Stimulated activated CD4-positive, alpha-beta T cell treated with anti-CD3 and anti-CD28 coated beads, Interleukin-1b, Interleukin-23, amount 100 ng/mL, for 4 hours (primary cell): ENCODE data around the gene PPP1R8.

Experiments
- DNase-seq, 2 donors: peaks; one replicate each; pipeline ENCODE4 v3.0.0-alpha.2; 2020; ENCODE audit warnings: low read depth in 2 of 2

PPP1R8 gene

DNA sequence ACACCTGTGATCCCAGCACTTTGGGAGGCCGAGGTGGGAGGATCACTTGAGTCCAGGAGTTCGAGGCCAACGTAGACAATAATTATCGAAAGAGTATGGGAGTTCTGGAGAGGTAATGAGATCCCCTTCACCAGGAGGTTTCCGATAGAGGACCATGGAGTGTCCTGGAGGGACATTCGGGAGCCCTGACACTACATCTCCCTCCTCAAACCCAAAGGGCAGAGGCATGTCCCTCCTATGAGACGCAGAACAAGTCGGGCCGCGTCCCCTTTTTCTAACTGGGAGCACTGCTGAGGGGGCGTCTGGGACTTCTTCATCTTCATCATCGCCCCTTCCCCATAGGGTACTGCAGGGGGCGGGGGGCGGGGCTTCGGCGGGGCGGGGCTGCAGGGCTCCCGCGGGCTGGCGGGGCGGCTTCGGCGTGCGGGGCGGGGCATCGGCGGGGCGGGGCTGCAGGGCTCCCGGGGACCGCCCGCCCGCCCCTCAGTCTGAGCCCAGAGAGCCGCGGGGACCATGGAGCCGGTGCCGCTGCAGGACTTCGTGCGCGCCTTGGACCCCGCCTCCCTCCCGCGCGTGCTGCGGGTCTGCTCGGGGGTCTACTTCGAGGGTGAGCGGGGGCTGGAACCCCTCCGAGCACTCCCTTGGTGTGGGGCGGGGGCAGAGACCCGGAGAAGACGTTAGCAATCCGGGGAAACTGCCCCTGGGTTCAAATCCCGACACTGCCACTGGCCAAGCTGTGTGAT is 41.6 kb downstream of the PPP1R8 start, which contains the start of gene THEMIS2:
TSS of gene THEMIS2 (plus strand) at position 486 of the 743 bp plus-strand sequence. CDS start at position 514, 28 bp downstream.
- DNase-seq: peak; percentile 70 to 82

DNA sequence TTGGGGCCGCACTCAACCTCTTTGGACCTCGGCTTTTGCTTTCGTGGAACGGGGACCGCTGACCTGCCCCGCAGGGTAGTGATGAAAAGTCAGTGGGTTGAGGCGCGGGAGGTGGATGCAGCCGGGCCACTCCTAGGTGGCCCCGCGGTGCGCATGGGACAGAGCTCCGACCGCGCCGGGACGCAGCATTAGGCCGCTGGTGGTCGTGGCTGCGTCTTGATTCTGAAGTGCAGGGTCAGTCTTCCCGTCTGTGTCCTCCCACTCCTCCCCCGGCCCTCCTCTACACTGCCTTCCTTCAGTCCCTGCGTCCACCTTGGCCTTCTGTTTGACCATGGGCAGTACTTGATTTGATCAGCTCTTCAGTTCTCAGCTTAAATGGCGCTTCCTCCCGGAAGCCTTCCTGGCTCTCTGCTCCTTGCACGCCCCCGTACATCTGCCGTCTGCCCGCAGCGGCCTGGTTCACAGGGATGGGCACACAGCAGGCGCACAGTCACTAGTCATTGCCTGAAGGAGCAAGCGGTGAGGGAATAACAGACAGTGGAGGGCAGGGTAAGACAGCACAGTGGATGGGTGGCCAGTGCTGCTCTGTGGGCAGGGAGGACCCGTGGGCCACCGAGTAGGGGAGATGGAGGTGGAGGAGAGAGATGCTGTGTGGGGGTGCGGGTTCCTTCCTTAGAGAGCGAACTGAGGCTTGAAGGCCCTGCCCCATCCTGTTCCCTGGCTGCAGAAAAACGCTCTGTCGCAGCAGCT is 42.4 kb downstream of the PPP1R8 start:
- no peak for DNase-seq

DNA sequence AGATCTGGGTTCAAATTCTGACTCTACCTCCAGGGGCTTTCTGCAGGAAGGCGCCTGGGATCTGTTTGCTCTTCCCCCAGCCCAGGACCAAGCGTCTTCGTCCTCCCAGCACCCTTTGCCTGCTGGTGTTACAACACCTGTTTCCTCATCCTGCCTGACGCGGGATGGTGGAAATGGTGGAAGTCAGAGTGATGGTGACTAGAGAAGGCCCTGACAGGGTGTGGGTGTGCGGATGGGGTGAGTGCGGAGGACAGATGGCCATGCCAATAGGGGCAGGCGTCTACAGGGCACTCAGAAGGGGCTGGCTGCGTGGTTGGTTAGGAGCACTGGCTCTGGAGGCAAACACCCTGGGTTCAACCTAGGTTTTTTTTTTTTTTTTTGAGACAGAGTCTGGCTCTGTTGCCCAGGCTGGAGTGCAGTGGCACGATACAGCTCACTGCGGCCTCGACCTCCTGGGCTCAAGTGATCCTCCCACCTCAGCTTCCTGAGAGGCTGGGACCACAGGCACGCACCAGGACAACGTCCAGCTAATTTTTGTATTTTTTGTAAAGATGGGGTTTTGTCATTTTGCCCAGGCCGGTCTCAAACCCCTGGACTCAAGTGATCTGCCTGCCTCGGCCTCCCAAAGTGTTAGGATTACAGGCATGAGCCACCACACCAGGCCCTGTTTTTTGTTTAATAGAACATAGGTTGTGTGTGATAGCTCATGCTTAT is 43.2 kb downstream of the PPP1R8 start:
- DNase-seq: no peak

- DNase-seq: no peak
Observed at GRCh38 chr1:27876341-27877114, 45.9 kb downstream of the PPP1R8 start.

GRCh38 chr1:27877115-27877416 is 46.5 kb downstream of the PPP1R8 start:
- no peak for DNase-seq

- DNase-seq: no peak
Observed at GRCh38 chr1:27878039-27878438, 47.5 kb downstream of the PPP1R8 start.

- DNase-seq: no peak
Observed at GRCh38 chr1:27878787-27879335, 48.3 kb downstream of the PPP1R8 start.

DNA sequence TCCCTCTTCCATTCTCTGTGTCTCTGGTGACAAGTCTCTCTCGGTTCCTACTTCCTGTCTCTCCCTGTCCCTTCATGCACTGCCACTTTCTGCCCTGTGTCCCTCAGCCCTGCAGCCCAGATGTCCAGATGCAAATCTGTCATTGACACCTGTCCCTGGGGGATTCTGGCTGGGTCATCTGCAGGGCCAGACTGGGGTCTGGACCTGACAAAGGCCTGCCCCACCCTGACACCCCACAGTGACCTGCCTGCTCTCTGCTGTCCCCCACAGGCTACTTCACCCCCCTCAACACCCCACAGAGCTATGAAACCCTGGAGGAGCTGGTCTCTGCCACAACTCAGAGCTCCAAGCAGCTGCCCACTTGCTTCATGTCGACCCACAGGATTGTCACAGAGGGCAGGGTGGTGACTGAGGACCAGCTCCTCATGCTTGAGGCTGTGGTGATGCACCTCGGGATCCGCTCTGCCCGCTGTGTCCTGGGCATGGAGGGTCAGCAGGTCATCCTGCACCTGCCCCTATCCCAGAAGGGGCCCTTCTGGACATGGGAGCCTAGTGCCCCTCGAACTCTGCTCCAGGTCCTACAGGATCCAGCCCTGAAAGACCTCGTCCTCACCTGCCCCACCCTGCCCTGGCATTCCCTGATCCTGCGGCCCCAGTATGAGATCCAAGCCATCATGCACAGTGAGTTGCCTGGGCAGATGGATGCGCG is 48.9 kb downstream of the PPP1R8 start:
- DNase-seq: no peak

- DNase-seq: no peak
Observed at GRCh38 chr1:27882543-27882903, 51.9 kb downstream of the PPP1R8 start.

- DNase-seq: no peak
Observed at GRCh38 chr1:27883536-27883935, 53.0 kb downstream of the PPP1R8 start.

DNA sequence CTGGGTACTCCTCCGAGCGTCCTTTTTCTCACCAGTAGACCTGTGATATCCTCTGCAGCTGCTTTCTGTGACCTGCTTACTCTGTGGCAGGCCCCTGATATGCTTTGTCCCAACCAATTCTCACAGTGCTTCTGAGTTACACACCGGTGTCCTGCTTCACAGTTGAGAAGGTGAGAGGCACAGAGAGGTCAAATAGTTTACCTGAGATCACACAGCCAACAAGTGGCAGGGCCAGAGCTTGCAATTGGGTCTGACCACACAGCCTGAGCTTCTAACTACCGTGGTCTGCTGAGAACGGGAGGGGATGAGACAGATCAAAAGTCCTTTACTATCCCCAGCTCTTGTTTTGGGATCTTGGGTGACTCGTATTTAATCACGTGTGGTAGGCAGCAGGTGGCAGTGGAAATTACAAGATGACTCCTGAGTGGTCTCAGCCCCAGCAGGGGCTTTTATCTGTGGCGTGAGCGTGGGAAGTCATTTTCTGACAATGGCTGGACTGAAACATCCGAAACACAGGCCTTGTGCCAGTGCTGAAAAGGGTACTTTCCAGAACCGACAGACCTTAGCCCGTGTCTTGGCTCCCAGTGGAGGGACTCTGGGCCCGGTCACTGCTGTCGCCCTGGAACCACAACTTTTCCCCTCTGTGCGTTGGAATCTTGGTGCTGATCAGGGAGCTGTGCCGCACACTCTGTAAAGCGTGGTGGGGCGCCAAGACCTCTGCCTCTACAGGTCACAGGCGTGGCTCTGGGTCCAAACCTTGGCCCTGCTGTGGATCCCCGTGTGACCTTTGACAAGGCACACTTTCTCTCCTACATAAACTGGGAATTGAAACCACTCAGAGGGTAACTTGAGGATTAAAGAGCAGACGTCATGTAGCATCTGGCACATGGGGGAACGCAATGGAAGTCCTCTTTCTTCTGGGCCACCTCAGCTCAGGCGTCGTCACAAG is 53.7 kb downstream of the PPP1R8 start:
- no peak for DNase-seq

- no peak for DNase-seq
Observed at GRCh38 chr1:27885114-27885528, 54.5 kb downstream of the PPP1R8 start.

DNA sequence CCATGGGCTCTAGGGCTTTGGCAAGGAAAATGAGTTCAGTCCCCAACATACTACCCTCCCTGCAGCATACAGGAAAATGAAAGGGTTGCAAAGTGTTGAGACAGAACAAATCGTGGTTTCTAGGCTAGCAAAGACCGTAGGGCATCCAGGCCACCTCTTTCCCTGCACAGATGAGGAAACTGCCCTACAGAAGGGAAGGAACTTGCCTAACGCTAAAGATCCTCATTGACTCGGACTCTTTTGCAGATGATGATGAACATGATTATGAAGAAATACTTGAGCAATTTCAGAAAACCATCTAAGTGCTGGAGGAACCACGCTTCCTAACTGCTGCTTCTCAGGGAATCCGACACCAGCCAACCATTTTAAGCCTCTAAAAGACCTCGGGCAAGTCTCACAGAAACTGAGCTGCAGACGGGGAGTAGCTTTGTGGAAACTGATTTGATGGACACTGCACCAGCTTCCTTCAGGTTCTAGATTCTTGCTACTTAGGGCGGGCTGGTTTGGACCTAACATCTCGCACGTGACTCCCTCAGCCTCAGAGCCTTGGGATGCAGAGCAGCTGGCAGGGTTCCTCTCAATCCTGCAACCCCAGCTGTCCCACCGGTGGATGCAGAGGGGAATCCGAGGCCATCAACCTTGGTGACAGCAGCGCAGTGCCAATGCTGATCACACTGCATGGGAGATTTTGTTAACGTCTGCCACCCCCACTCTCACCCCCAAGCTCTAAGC is 55.2 kb downstream of the PPP1R8 start:
- DNase-seq: no peak

DNA sequence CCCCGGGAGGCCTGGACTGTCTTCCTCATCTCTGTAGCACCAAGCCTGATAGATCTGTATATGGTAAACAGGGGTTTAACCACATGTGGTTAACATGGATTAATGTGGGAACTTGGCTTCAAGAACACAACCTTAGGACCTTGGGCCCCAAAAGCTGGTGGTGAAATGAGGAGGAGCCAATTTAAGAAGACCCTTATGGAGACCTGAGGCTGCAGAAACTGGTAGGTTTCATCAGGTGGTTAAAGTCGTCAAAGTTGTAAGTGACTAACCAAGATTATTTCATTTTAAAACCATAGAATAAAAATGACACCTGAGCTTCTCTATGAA is 55.7 kb downstream of the PPP1R8 start:
- no peak for DNase-seq

GRCh38 chr1:27886744-27887143 is 56.2 kb downstream of the PPP1R8 start:
- no peak for DNase-seq

DNA sequence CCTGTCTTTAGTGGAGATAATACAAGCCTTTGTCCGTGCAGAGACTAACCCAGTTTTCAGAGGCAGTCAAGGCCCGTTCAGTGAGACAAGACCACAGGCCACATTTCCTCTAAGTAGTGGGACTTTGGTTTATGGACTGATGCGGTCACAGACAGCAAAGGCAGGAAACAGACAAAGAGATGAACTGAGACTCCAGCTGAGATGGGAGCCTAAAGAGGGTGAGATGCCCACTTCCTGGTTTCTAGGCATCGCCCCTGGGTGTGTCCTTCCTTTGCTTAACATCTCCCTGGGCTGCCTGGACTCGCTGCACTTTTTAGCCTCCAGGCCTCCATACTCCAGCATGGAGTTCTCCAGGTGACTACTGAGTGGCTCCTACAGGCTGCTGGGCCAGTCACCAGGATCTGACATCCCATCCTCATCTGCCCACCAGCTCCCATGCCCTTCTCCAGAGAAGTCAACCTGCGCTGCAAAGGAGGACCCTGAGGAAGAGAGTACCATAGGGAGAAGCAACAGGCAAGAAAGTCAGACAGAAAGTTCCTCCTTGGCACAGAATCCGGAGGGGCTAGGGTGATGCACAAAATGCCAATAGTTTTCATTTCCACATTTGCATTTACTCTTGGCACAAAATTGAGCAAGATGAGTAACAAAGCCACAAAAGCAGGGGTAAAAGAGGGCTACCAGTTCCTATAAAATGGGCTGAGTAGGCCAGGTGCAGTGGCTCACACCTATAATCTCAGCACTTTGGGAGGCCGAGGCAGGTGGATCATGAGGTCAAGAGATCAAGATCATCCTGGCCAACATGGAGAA is 56.8 kb downstream of the PPP1R8 start:
- no peak for DNase-seq

- DNase-seq: no peak
Observed at GRCh38 chr1:27889506-27889905, 58.9 kb downstream of the PPP1R8 start.

- DNase-seq: no peak
Observed at GRCh38 chr1:27891196-27891889, 60.8 kb downstream of the PPP1R8 start.
